Omental fat pad (tissue), 4 donors: ENCODE results near the gene DCLK1. TPM values are rescaled to one million over a fixed set of nuclear protein-coding genes. Genes with fewer than 3 reads are reported as not detected.

Source experiments
- ATAC-seq: fragments of 150-250 bp; one replicate; pipeline ENCODE4 v1.9.1; 2016; ENCODE audit warnings: mild to moderate bottlenecking, moderate library complexity; ENCODE audit not compliant: low FRiP score
- DNase-seq: peaks from one replicate; pipeline ENCODE4 v3.0.0-alpha.2; 2019; ENCODE audit warnings: low spot score
- CTCF ChIP-seq, 3 donors: fragments of 450-650 bp; IDR thresholded peaks; one replicate each; pipeline ENCODE4 v1.5.1; 2016 to 2017; ENCODE audit warnings: antibody characterized with exemption in 3 of 3, mild to moderate bottlenecking in 3 of 3, moderate library complexity in 2 of 3
- total RNA-seq, 4 donors: library from RNA; depleted of rRNA; stranded (reverse); fragments of >200 nt; gene quantifications; one replicate each; pipeline ENCODE4 v1.1.0, GENCODE V29; 2016

Gene DCLK1
- total RNA-seq, 4 donors from 2014 or later, result 13.9 to 206 (median 30.5) TPM

GRCh38 chr13:36132376-36132775, 1.2 kb upstream of the DCLK1 start:
- no peak for TF ChIP-seq CTCF (IDR thresholded peaks at IDR 0.05)
- DNase-seq, result no peak
- no peak for ATAC-seq

GRCh38 chr13:36131931-36132297, 732 bp upstream of the DCLK1 start:
- ATAC-seq (peak; percentile 56), DNase-seq (no peak)
- no peak for TF ChIP-seq CTCF (IDR thresholded peaks at IDR 0.05)

GRCh38 chr13:36130552-36131221, 495 bp downstream of the DCLK1 start:
- DNase-seq, result no peak
- TF ChIP-seq CTCF (IDR thresholded peaks at IDR 0.05), result no peak
- peak; percentile 63 for ATAC-seq

- no peak for TF ChIP-seq CTCF (IDR thresholded peaks at IDR 0.05)
- no peak for ATAC-seq
- DNase-seq, result no peak
Measured at GRCh38 chr13:36130193-36130551, 1.0 kb downstream of the DCLK1 start.

GRCh38 chr13:36129539-36129938, 1.6 kb downstream of the DCLK1 start:
- DNase-seq, result no peak
- no peak for TF ChIP-seq CTCF (IDR thresholded peaks at IDR 0.05)
- no peak for ATAC-seq

- DNase-seq, result no peak
- no peak for TF ChIP-seq CTCF (IDR thresholded peaks at IDR 0.05)
- no peak for ATAC-seq
Measured at GRCh38 chr13:36126491-36126890, 4.7 kb downstream of the DCLK1 start.

- no peak for ATAC-seq
- TF ChIP-seq CTCF (IDR thresholded peaks at IDR 0.05), result no peak
Measured at GRCh38 chr13:36125841-36126240, 5.3 kb downstream of the DCLK1 start.

More at GRCh38 chr13:36125841-36126240, 5.3 kb downstream of the DCLK1 start:
- no peak for DNase-seq
